Measurements from ENCODE around the gene ZNF638.

The ZNF638 gene

DNA sequence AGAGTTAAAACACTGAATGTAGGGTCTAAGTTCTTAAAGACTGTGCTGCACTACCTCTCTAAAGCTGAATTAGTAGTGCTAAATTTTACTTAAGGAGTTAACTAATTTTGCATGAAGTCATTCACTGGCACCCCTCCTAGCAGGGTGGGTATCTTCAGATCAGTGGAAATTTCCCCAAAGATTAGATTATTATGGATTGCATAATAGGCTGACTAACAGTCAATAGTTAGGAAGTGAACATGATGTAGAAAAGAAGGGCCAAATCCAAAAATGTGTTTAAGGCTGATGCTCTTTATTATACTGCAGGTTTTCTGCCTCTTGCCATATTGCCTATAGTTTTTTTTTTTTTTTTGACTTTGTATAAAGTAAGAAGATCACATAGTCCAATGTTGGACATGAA, 5.2 kb downstream of the ZNF638 start:
- Histone ChIP-seq H3K9ac (ENCODE audit: low read length) (no peak overlapping the region), H3K79me2 (ENCODE audit: insufficient read depth, low read length) (peaks cover 100% of the 10 kb centered on the region), H3K27me3 (ENCODE audit: low read length) (no peaks in the 10 kb centered on the region), H3F3A (ENCODE audit: insufficient read depth) (no peaks in the 10 kb centered on the region), H3K9me2 (replicated peaks; ENCODE audit: insufficient read depth, low read length) (no peaks in the 10 kb centered on the region), H4K20me1 (ENCODE audit: low read depth, low read length) (peaks cover 41% of the 10 kb centered on the region), H3K9me3 (ENCODE audit: insufficient read depth, low read length) (no peaks in the 10 kb centered on the region), H3K4me2 (ENCODE audit: low read depth, low read length, poor library complexity, severe bottlenecking) (no peak overlapping the region), H2AFZ (ENCODE audit: low read depth, low read length, severe bottlenecking) (no peak overlapping the region), H3K27ac (ENCODE audit: low read depth, low read length) (no peak overlapping the region), H3K4me3 (ENCODE audit: insufficient read depth, low read length, poor library complexity, severe bottlenecking) (no peak overlapping the region), H3K36me3 (ENCODE audit: low read length) (peaks cover 7% of the 10 kb centered on the region; the same call in 1 of the 2 replicates)
- TF ChIP-seq, protein P1, sequence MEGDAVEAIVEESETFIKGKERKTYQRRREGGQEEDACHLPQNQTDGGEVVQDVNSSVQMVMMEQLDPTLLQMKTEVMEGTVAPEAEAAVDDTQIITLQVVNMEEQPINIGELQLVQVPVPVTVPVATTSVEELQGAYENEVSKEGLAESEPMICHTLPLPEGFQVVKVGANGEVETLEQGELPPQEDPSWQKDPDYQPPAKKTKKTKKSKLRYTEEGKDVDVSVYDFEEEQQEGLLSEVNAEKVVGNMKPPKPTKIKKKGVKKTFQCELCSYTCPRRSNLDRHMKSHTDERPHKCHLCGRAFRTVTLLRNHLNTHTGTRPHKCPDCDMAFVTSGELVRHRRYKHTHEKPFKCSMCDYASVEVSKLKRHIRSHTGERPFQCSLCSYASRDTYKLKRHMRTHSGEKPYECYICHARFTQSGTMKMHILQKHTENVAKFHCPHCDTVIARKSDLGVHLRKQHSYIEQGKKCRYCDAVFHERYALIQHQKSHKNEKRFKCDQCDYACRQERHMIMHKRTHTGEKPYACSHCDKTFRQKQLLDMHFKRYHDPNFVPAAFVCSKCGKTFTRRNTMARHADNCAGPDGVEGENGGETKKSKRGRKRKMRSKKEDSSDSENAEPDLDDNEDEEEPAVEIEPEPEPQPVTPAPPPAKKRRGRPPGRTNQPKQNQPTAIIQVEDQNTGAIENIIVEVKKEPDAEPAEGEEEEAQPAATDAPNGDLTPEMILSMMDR (IDR thresholded peaks at IDR 0.05; ENCODE audit: insufficient read depth, low read length, poor library complexity, severe bottlenecking) = no peak

DNA sequence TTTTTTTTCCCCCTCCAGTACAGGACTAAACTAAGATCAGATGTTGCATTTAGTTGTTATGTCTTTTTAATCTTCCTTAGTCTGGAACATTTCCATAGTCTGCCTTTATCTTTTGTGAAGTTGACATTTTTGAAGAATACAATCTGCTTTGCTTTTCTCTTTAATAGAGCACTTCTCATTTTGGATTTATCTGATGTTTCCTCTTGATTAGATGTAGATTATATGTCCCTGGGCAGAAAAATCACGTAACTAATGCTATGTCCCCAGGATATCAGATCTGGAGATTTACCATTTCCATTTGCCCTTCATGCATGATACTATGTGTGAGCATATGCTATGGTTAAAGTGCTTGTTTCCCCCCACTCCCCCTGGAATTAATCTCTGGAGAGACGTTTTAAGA, 6.2 kb downstream of the ZNF638 start:
- Histone ChIP-seq H2AFZ (ENCODE audit: low read depth, low read length, severe bottlenecking) (no peak overlapping the region), H3K9me2 (replicated peaks; ENCODE audit: insufficient read depth, low read length) (no peaks in the 10 kb centered on the region), H3K4me3 (ENCODE audit: insufficient read depth, low read length, poor library complexity, severe bottlenecking) (no peak overlapping the region), H3K4me2 (ENCODE audit: low read depth, low read length, poor library complexity, severe bottlenecking) (no peak overlapping the region), H3K36me3 (ENCODE audit: low read length) (peaks cover 8% of the 10 kb centered on the region; the same call in 1 of the 2 replicates), H3K27ac (ENCODE audit: low read depth, low read length) (no peak overlapping the region), H3F3A (ENCODE audit: insufficient read depth) (no peaks in the 10 kb centered on the region), H4K20me1 (ENCODE audit: low read depth, low read length) (peaks cover 40% of the 10 kb centered on the region), H3K9ac (ENCODE audit: low read length) (no peak overlapping the region), H3K79me2 (ENCODE audit: insufficient read depth, low read length) (peaks cover 100% of the 10 kb centered on the region), H3K27me3 (ENCODE audit: low read length) (no peaks in the 10 kb centered on the region), H3K9me3 (ENCODE audit: insufficient read depth, low read length) (no peaks in the 10 kb centered on the region)
- TF ChIP-seq, protein P1 (IDR thresholded peaks at IDR 0.05; ENCODE audit: insufficient read depth, low read length, poor library complexity, severe bottlenecking) = no peak
- TF ChIP-seq EZH2phosphoT487 (conservative IDR thresholded peaks at IDR 0.05; ENCODE audit: low read length) = no peak

DNA sequence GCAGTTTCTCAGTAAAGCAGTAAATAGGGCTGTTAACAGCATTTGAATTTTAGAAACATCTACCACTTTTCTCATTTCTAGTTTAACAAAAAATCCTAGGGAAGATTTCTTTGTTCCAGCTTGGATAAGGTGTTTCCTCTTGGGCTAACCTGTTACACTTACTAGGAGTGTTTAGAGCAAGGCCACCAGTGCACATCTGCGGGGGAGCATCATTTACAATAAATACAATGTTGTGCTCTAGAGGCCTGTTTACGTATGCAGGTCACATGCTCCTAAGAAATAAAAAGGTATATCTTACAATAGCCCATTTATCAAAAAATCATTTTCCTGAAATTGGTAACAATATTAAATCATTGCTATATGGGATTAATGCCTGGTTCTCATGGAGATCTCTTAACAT, 8.1 kb downstream of the ZNF638 start:
- H3K27me3 ChIP-seq (ENCODE audit: low read length) = no peaks in the 10 kb centered on the region
- H3K36me3 ChIP-seq (ENCODE audit: low read length) = peaks cover 5% of the 10 kb centered on the region; the same call in 1 of the 2 replicates
- peaks cover 100% of the 10 kb centered on the region for H3K79me2 ChIP-seq (ENCODE audit: insufficient read depth, low read length)
- no peak overlapping the region for H3K27ac ChIP-seq (ENCODE audit: low read depth, low read length)
- H4K20me1 ChIP-seq (ENCODE audit: low read depth, low read length) = peaks cover 30% of the 10 kb centered on the region
- no peak overlapping the region for H3K4me2 ChIP-seq (ENCODE audit: low read depth, low read length, poor library complexity, severe bottlenecking)
- no peaks in the 10 kb centered on the region; the same call in 1 of the 2 replicates for H3F3A ChIP-seq (ENCODE audit: insufficient read depth)
- H3K9ac ChIP-seq (ENCODE audit: low read length) = no peak overlapping the region
- no peak overlapping the region for H2AFZ ChIP-seq (ENCODE audit: low read depth, low read length, severe bottlenecking)
- no peaks in the 10 kb centered on the region for H3K9me2 ChIP-seq (replicated peaks; ENCODE audit: insufficient read depth, low read length)
- TF ChIP-seq, protein P1 (IDR thresholded peaks at IDR 0.05; ENCODE audit: insufficient read depth, low read length, poor library complexity, severe bottlenecking) = no peak
- TF ChIP-seq EZH2phosphoT487 (conservative IDR thresholded peaks at IDR 0.05; ENCODE audit: low read length) = no peak
- no peak overlapping the region for H3K4me3 ChIP-seq (ENCODE audit: insufficient read depth, low read length, poor library complexity, severe bottlenecking)
- no peaks in the 10 kb centered on the region for H3K9me3 ChIP-seq (ENCODE audit: insufficient read depth, low read length)
